NT2/D1 (cell line): ENCODE measurements around the gene THAP2.

ENCODE experiments used
- SUZ12 ChIP-seq: IDR thresholded peaks from 2 replicates; pipeline ENCODE4 v1.6.1; 2011; ENCODE audit not compliant: insufficient read length, insufficient read depth; ENCODE audit errors: extremely low read depth
- ZNF274 ChIP-seq: IDR thresholded peaks from 2 replicates; pipeline ENCODE4 v1.6.1; 2011; ENCODE audit warnings: mild to moderate bottlenecking, low read depth, low read length

DNA sequence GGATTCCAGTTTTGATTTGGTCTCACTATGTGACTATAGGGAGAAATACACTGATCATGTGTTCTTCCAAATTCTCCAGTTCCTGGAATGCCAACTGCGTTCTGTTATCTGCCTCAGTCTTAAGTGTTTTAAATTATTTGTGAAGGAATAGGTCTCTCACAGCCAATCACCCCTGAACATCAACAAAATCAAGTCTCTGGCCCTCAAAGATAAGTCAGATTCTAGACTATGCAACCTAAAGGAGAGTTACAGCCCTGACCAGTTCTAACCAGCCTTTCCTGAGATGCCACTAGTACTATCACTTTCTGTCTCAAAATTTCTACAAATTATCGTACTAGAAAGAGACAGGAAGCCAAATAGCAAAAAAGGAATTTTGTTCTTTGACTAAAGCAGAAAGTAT lies 22.7 kb upstream of the THAP2 start:
- no peak for TF ChIP-seq ZNF274
- no peak for TF ChIP-seq SUZ12
